ENCODE data around the gene VAMP1.

- no peak for TF ChIP-seq CTCF (IDR thresholded peaks at IDR 0.05; ENCODE audit: low read length)
- TF ChIP-seq EZH2 (IDR thresholded peaks at IDR 0.05; ENCODE audit: borderline replicate concordance, low read length): no peak
These were observed 18.9 kb downstream of the VAMP1 start, which contains the start of gene TAPBPL for GRCh38 chr12:6451348-6452244.
